K562 (cell line): ENCODE results near the gene PNPLA2. TPM values are rescaled to one million over a fixed set of nuclear protein-coding genes. Genes with fewer than 3 reads are reported as not detected.

Source experiments
- CUX1 ChIP-seq: fragments of 200-800 bp; sonication (Bioruptor generic); IDR thresholded peaks from 2 replicates; pipeline ENCODE4 v1.6.1; 2016; ENCODE audit warnings: missing genetic modification characterization, missing compliant biosample characterization
- FOXP1 ChIP-seq: sonication (generic); formaldehyde crosslinking; IDR thresholded peaks from 2 replicates; pipeline ENCODE4 v1.8.0; 2022; ENCODE audit warnings: mild to moderate bottlenecking, missing genetic modification reagents
- KLF1 ChIP-seq: fragments of 450-650 bp; IDR thresholded peaks from 2 replicates; pipeline ENCODE4 v1.6.1; 2016; ENCODE audit warnings: missing genetic modification characterization, missing compliant biosample characterization
- KLF13 ChIP-seq: fragments of 450-650 bp; IDR thresholded peaks from 2 replicates; pipeline ENCODE4 v1.6.1; 2016; ENCODE audit warnings: missing genetic modification characterization, low read depth, mild to moderate bottlenecking, missing compliant biosample characterization, moderate library complexity, borderline replicate concordance
- MBD2 ChIP-seq: sonication (generic); IDR thresholded peaks from 2 replicates; pipeline ENCODE4 v1.6.1; 2016; ENCODE audit warnings: low read depth, borderline replicate concordance
- MLX ChIP-seq, 2 experiments: fragments of 450-650 bp in 1 of 2; sonication (generic) in 1 of 2; formaldehyde crosslinking; conservative IDR thresholded peaks; 2 replicates each; pipeline versions ENCODE4 v1.4.0 to v1.8.1; 2020 to 2022; ENCODE audit warnings: mild to moderate bottlenecking in 1 of 2, missing genetic modification reagents in 1 of 2
- RBM39 ChIP-seq: fragments of 200-400 bp; formaldehyde crosslinking; optimal IDR thresholded peaks from 2 replicates; pipeline ENCODE3; 2018; ENCODE audit warnings: low read depth, low read length
- SREBF1 ChIP-seq: fragments of 150-350 bp; IDR thresholded peaks from 2 replicates; pipeline ENCODE4 v1.6.1; 2014; ENCODE audit warnings: antibody characterized with exemption, low read depth, low read length, borderline replicate concordance
- TCF7 ChIP-seq: sonication (generic); IDR thresholded peaks from 2 replicates; pipeline ENCODE4 v1.6.1; 2016; ENCODE audit warnings: antibody characterized with exemption, borderline replicate concordance
- WHSC1 ChIP-seq: IDR thresholded peaks from one replicate; pipeline ENCODE4 v1.6.1; 2012; ENCODE audit warnings: low read length, control low read depth, inconsistent platforms
- ZNF24 ChIP-seq: fragments of 450-650 bp; IDR thresholded peaks from 2 replicates; pipeline ENCODE4 v1.6.1; 2016
- ZNF407 ChIP-seq: fragments of 450-650 bp; IDR thresholded peaks from 2 replicates; pipeline ENCODE4 v1.6.1; 2016; ENCODE audit warnings: low read depth
- ZNF707 ChIP-seq: fragments of 250-450 bp; sonication (Bioruptor Pico); conservative IDR thresholded peaks from 2 replicates; pipeline ENCODE4 v1.8.0; 2022; ENCODE audit warnings: inconsistent platforms, mild to moderate bottlenecking, moderate library complexity
- ZNF75A ChIP-seq: fragments of 450-650 bp; formaldehyde crosslinking; IDR thresholded peaks from 2 replicates; pipeline ENCODE4 v1.4.0; 2020; ENCODE audit warnings: mild to moderate bottlenecking
- polyA plus RNA-seq, 8 experiments: library from polyadenylated mRNA; depleted of rRNA in 4 of 8; stranded (reverse) in 5 of 8; unstranded in 3 of 8; fragments of >200 nt; fragmentation: Nextera tagmentation in 2 of 8; fragmentation: Illumina TruSeq in 1 of 8; extraction: Ambion mirVana in 2 of 8; extraction: Trizol in 1 of 8; gene quantifications; 2 replicates each; pipeline versions ENCODE4 v1.2.1 to v1.2.3, GENCODE V29; 2011 to 2014; ENCODE audit warnings: inconsistent platforms in 1 of 8, missing spikeins in 1 of 8
- total RNA-seq, 7 experiments: library from RNA; depleted of rRNA in 6 of 7; stranded (reverse); fragments of >200 nt in 6 of 7; fragmentation: Illumina TruSeq in 2 of 7; extraction: Trizol in 2 of 7; gene quantifications; 2 replicates each; pipeline versions ENCODE4 v1.2.1 to v1.2.3, GENCODE V29; 2011 to 2021; ENCODE audit warnings: low replicate concordance in 1 of 7

The PNPLA2 gene
- total and polyA plus RNA-seq, 9 of the 15 experiments (the other 6 are each of a cell fraction or from before 2014, with no cell fraction given): 0.39 to 87.1 (median 8.4) TPM

- TF ChIP-seq KLF1: no peak
- no peak for TF ChIP-seq SREBF1
- TF ChIP-seq MBD2: 0 out of 2 replicates have a peak, but pooled peaks have one; percentile 5
- no peak for TF ChIP-seq ZNF407
- TF ChIP-seq ZNF707 (CRISPR knock-in tag): no peak
- peak; percentile 54; the same call in 1 of the 2 replicates for TF ChIP-seq FOXP1 (CRISPR knock-in tag)
- no peak for TF ChIP-seq WHSC1
- no peak for TF ChIP-seq ZNF24
- TF ChIP-seq MLX (CRISPR knock-in tag; conservative IDR thresholded peaks at IDR 0.05): no peak
- TF ChIP-seq TCF7: no peak
- TF ChIP-seq CUX1 (CRISPR knock-in tag): no peak
- TF ChIP-seq ZNF75A (CRISPR knock-in tag): no peak
- TF ChIP-seq KLF13 (tag): no peak
- TF ChIP-seq RBM39: peak; percentile 46
Measured at GRCh38 chr11:832529-833113, 13.9 kb downstream of the PNPLA2 start, which contains the start of gene CD151 (continued).
